ENCODE measurements around the gene KCNK17. TPM values are rescaled to one million over a fixed set of nuclear protein-coding genes. Genes with fewer than 3 reads are reported as not detected.

Gene KCNK17
- total and polyA plus RNA-seq, 2 donors (not counting 3 experiments of a cell fraction or from before 2014, with no cell fraction given) = not detected

GRCh38 chr6:39328066-39328465, 13.8 kb upstream of the KCNK17 start:
- no TSS peak for BruUV-seq (replicated peaks)

More at GRCh38 chr6:39328066-39328465, 13.8 kb upstream of the KCNK17 start:
- H3K36me3 ChIP-seq (ENCODE audit: control insufficient read depth in 2 of 2, extremely low read depth in 1 of 2, insufficient read depth in 2 of 2, low read length in 2 of 2) = no peaks in the 10 kb centered on the region
- dilution Hi-C loops (cut with MboI; ENCODE audit: extremely low pct_ligation_motif_present, low sequenced_read_pairs) = no loop called here
- no peaks in the 10 kb centered on the region for H3K9me3 ChIP-seq (replicated peaks; ENCODE audit: control insufficient read depth, insufficient read depth, low read length)
- no peaks in the 10 kb centered on the region for H3K79me2 ChIP-seq (ENCODE audit: control insufficient read depth, insufficient read depth, low read length)
- ChIA-PET POLR2A (no interaction called here), CTCF (no interaction called here)
- no peak for FAIRE-seq
- DNase-seq (ENCODE audit: low read depth, low spot score) = no peak
- H3K27me3 ChIP-seq (ENCODE audit: control insufficient read depth in 2 of 2, insufficient read depth in 2 of 2, low read length in 2 of 2) = no peaks in the 10 kb centered on the region
- no peaks in the 10 kb centered on the region for H4K20me1 ChIP-seq (replicated peaks; ENCODE audit: control insufficient read depth, extremely low read depth, insufficient read depth, low read length)
- no peak overlapping the region for H3K9ac ChIP-seq (replicated peaks; ENCODE audit: extremely low read depth, insufficient read depth, low read length)
- intact Hi-C loops (cut with micrococcal nuclease) = no loop called here
- no peak for TF ChIP-seq CTCF (IDR thresholded peaks at IDR 0.05; ENCODE audit: extremely low read depth in 1 of 2, insufficient read depth in 1 of 2, low read depth in 1 of 2, low read length in 2 of 2)
- no peak for TF ChIP-seq MAX (IDR thresholded peaks at IDR 0.05; ENCODE audit: insufficient read depth, insufficient read length)
- no peak for TF ChIP-seq GATA2 (IDR thresholded peaks at IDR 0.05; ENCODE audit: insufficient read depth, insufficient read length, low read depth, low read length)
- TF ChIP-seq MYC (IDR thresholded peaks at IDR 0.05; ENCODE audit: low read depth, low read length) = no peak
- no peak for TF ChIP-seq EZH2 (IDR thresholded peaks at IDR 0.05; ENCODE audit: borderline replicate concordance, low read depth, low read length, severe bottlenecking)
- TF ChIP-seq POLR2AphosphoS5 (IDR thresholded peaks at IDR 0.05; ENCODE audit: insufficient read depth, low read depth, low read length) = no peak
- TF ChIP-seq POLR2A (IDR thresholded peaks at IDR 0.05; ENCODE audit: low read depth, low read length) = no peak
- TF ChIP-seq JUN (IDR thresholded peaks at IDR 0.05; ENCODE audit: borderline replicate concordance, insufficient read depth, insufficient read length, low read depth) = no peak
- TF ChIP-seq FOS (IDR thresholded peaks at IDR 0.05; ENCODE audit: borderline replicate concordance, insufficient read depth, low read length) = no peak
- no peak overlapping the region for H3K4me2 ChIP-seq (ENCODE audit: insufficient read depth, low read length)
- no peaks in the 10 kb centered on the region for H3K4me1 ChIP-seq (ENCODE audit: control insufficient read depth, extremely low read depth, insufficient read depth, low read length)
- no peak overlapping the region for H2AFZ ChIP-seq (ENCODE audit: low read depth, low read length)
- H3K9me1 ChIP-seq (replicated peaks; ENCODE audit: control insufficient read depth, extremely low read depth, insufficient read depth, low read length) = no peaks in the 10 kb centered on the region
- no peak overlapping the region for H3K4me3 ChIP-seq (replicated peaks in 1 of 3; ENCODE audit: insufficient read depth in 1 of 3, low read depth in 1 of 3, low read length in 3 of 3)
- H3K27ac ChIP-seq (ENCODE audit: insufficient read depth, low read depth, low read length) = no peak overlapping the region
